Measurements from ENCODE around the gene RASL10B. TPM values are rescaled to one million over a fixed set of nuclear protein-coding genes. Genes with fewer than 3 reads are reported as not detected.

Gene RASL10B
- total and polyA plus RNA-seq, 11 donors = 7.6 to 78.7 (median 12.2) TPM

DNA sequence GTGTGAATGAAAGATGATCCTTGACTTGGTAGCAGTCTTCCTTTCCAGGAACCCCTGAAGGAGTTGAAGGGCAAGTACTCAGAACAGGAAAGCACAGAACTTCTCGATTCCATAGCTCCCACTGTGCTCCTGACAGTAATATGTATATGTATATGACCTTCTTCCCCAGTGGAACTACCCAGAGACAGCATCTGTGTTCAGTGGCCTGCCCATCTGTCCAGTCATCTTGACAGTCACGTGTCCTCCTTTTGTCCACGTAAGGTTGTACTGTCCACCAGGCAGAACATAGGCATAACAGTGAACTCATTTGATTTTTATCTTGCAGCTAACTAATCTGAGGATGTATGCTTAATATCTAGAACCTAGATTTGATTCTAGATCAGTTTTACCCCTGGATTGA lies 37.8 kb upstream of the RASL10B start:
- no peak overlapping the region for H3K27ac ChIP-seq
- 94 to 97% (median 96%) methylated on average over 3 of the region's 3 CpGs for WGBS, 4 donors
- intact Hi-C loops (cut with DNase I) = no loop called here
- TF ChIP-seq, protein P1, sequence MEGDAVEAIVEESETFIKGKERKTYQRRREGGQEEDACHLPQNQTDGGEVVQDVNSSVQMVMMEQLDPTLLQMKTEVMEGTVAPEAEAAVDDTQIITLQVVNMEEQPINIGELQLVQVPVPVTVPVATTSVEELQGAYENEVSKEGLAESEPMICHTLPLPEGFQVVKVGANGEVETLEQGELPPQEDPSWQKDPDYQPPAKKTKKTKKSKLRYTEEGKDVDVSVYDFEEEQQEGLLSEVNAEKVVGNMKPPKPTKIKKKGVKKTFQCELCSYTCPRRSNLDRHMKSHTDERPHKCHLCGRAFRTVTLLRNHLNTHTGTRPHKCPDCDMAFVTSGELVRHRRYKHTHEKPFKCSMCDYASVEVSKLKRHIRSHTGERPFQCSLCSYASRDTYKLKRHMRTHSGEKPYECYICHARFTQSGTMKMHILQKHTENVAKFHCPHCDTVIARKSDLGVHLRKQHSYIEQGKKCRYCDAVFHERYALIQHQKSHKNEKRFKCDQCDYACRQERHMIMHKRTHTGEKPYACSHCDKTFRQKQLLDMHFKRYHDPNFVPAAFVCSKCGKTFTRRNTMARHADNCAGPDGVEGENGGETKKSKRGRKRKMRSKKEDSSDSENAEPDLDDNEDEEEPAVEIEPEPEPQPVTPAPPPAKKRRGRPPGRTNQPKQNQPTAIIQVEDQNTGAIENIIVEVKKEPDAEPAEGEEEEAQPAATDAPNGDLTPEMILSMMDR (IDR thresholded peaks at IDR 0.05) = no peak
- TF ChIP-seq POLR2A (IDR thresholded peaks at IDR 0.05) = no peak
- no peak overlapping the region for H3K4me3 ChIP-seq
- H3K27me3 ChIP-seq = no peaks in the 10 kb centered on the region
- H3K9me3 ChIP-seq = no peaks in the 10 kb centered on the region
- ATAC-seq (no peak), DNase-seq (no peak)
- H3K36me3 ChIP-seq = peaks cover 0 to 86% (median 62%) of the 10 kb centered on the region in 9 donors
- peaks cover 0 to 17% (median 2%) of the 10 kb centered on the region in 12 donors for H3K4me1 ChIP-seq

DNA sequence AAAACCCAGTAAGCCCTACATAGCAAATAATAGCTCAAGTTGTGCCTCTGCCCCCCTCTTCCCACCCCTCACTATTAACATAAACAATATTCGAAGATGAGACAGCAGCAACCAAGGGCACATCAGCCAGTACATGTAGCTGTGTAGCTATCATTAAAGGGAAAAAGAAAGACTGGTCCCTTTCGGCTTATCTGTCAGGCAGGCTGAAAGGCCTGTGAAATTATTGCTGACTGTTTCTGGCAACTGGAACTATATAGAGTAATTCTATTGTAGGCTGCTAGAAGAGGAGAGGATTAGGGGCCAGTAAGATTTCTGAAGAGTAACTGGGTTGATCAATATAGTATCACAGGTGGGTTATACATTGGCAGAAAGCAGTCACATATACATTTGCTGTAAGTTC lies 36.5 kb upstream of the RASL10B start:
- Histone ChIP-seq H3K27me3 (no peaks in the 10 kb centered on the region), H3K9me3 (no peaks in the 10 kb centered on the region), H3K4me3 (no peak overlapping the region), H3K36me3 (peaks cover 0 to 76% (median 52%) of the 10 kb centered on the region in 9 donors), H3K4me1 (peaks cover 0 to 17% (median 2%) of the 10 kb centered on the region in 12 donors), H3K27ac (peak overlapping the region in 9 of 12 donors; percentile 28 to 81 (median 64))
- intact Hi-C loops (cut with DNase I) = no loop called here
- DNase-seq (no peak), ATAC-seq (peak in 3 of 4 donors; percentile 15 to 55 (median 41))
- TF ChIP-seq, protein P1 (IDR thresholded peaks at IDR 0.05) = no peak
- no peak for TF ChIP-seq POLR2A (IDR thresholded peaks at IDR 0.05)
- 51 to 58% (median 53%) methylated on average over 2 of the region's 2 CpGs for WGBS, 4 donors

DNA sequence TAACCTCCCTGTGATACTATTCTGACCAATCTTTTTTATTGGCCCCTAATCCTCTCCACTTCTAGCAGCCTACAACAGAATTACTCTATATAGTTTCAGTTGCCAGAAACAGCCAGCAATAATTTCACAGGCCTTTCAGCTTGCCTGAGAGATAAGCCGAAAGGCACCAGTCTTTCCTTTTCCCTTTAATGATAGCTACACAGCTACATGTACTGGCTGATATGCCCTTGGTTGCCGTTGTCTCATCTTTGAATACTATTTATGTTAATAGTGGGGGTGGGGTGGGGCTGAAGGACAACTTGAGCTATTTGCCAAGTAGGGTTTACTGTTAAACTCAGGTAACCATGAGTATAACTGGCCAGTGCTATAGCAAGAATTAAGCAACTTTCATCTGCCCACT lies 35.8 kb upstream of the RASL10B start:
- WGBS, 4 donors = 45 to 52% (median 49%) methylated on average over 2 of the region's 2 CpGs
- no peak for DNase-seq
- H3K36me3 ChIP-seq = peaks cover 0 to 76% (median 45%) of the 10 kb centered on the region in 9 donors
- intact Hi-C loops (cut with DNase I) = no loop called here
- H3K4me1 ChIP-seq = peaks cover 0 to 17% (median 2%) of the 10 kb centered on the region in 12 donors
- H3K27me3 ChIP-seq = no peaks in the 10 kb centered on the region
- peak; percentile 73 to 81 (median 78) for ATAC-seq
- TF ChIP-seq POLR2A (IDR thresholded peaks at IDR 0.05) = no peak
- TF ChIP-seq, protein P1 (IDR thresholded peaks at IDR 0.05) = no peak
- peak overlapping the region in 9 of 12 donors; percentile 39 to 81 (median 64) for H3K27ac ChIP-seq
- H3K9me3 ChIP-seq = no peaks in the 10 kb centered on the region
- H3K4me3 ChIP-seq = no peak overlapping the region

DNA sequence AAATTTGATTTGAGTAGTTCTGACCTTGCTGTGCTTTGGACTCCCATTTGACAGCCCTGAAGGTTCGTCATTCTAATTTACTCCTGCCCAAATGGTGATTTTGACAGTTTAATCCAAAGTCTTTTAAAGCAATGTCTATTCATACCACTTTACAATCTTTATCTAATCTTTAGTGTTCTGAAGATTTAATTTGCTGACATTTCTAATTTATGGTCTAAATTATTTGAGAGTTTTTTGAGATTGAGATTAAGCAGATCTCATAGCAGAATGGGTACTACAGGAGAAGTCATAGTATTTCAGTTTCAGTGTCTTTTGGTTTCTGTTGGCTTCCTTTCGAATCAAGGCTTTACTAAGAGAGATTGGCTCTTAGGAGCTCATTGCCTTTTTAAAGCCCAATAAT lies 32.6 kb upstream of the RASL10B start:
- no peak for DNase-seq
- no peak overlapping the region for H3K4me3 ChIP-seq
- ATAC-seq = no peak
- peaks cover 0 to 54% (median 32%) of the 10 kb centered on the region in 9 donors for H3K36me3 ChIP-seq
- intact Hi-C loops (cut with DNase I) = no loop called here
- no peaks in the 10 kb centered on the region for H3K9me3 ChIP-seq
- no peak overlapping the region for H3K27ac ChIP-seq
- peaks cover 0 to 17% (median 2%) of the 10 kb centered on the region in 12 donors for H3K4me1 ChIP-seq
- no peaks in the 10 kb centered on the region for H3K27me3 ChIP-seq
- TF ChIP-seq, protein P1 (IDR thresholded peaks at IDR 0.05) = no peak
- TF ChIP-seq POLR2A (IDR thresholded peaks at IDR 0.05) = no peak
- 91 to 97% (median 94%) methylated on average over 2 of the region's 2 CpGs for WGBS, 4 donors
